Measurements from ENCODE around the gene THAP11.
"Not testable (repeated sequence)": the region's sequence is repeated elsewhere in the genome, so short reads cannot be mapped to it uniquely, and the experiment has no call there.

The THAP11 gene

GRCh38 chr16:67834242-67834614 lies 7.9 kb upstream of the THAP11 start:
- DNase-seq (ENCODE audit: low read depth in 2 of 2, low spot score in 1 of 2), result no peak

GRCh38 chr16:67837190-67837589 lies 4.9 kb upstream of the THAP11 start:
- DNase-seq (ENCODE audit: low read depth in 2 of 2, low spot score in 1 of 2), result not testable (repeated sequence)

DNA sequence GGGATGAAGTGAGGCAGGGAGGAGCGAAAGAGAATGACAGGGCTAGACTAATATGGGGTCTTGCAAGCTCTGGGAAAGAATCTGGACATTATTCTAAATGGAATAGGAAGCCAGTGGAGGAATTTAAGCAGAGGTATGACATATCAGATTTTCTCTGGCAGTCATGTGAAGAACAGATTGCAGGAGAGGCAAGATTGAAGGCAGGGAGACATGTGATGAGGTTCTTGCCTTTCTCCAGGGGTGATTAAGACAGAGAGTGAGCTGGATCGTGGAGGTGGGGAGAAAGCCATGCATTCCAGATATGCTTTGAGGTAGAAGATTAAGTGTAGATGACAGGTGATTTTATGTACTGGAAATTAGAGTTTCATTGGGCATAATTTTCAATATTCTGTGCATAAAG lies 4.3 kb upstream of the THAP11 start:
- DNase-seq (ENCODE audit: low read depth in 2 of 2, low spot score in 1 of 2), result no peak

GRCh38 chr16:67841198-67841815 lies 813 bp upstream of the THAP11 start:
- no peak for DNase-seq (ENCODE audit: low read depth in 2 of 2, low spot score in 1 of 2)

- DNase-seq (ENCODE audit: low read depth in 2 of 2, low spot score in 1 of 2), result peak; percentile 31 to 32
Measured at GRCh38 chr16:67842509-67843342, 606 bp downstream of the THAP11 start.

DNA sequence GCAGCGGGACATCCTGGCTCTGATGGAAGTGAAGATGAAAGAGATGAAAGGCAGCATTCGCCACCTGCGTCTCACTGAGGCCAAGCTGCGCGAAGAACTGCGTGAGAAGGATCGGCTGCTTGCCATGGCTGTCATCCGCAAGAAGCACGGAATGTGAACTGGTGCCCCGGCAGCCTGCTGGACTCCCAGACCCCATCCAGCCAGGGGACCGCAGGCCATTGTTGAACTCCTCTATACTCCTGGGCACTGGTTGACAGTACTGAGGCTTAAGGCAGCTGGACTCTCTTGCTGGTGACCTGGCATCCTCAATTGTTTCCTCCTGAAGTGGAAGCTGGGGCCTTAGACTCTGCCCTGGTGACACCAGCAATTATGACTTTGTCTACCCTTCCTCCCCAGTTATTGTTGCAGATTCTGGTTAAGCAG lies 1.2 kb downstream of the THAP11 start:
- DNase-seq (ENCODE audit: low read depth in 2 of 2, low spot score in 1 of 2), result no peak

DNA sequence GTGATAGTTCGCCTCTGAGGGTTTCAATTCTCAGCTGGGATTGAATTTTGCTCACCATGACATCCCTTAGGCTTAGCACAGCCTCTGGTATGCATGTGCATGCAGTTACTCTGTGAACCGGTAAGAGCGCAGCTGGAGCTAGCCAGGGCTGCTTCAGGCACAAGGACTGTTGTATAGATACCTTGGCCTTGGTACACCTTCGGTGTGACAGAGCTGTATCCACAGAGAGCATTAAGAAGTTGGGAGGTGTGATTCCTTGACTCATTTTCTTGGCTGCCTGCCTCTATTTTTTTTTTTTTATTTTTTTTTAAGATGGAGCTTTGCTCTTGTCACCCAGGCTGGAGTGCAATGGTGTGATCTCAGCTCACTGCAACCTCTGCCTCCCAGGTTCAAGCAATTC lies 2.4 kb downstream of the THAP11 start:
- DNase-seq (ENCODE audit: low read depth in 2 of 2, low spot score in 1 of 2), result no peak

- no peak for DNase-seq (ENCODE audit: low read depth in 2 of 2, low spot score in 1 of 2)
Measured at GRCh38 chr16:67845291-67846062, 3.4 kb downstream of the THAP11 start.

GRCh38 chr16:67846063-67846319 lies 3.9 kb downstream of the THAP11 start:
- no peak for DNase-seq (ENCODE audit: low read depth in 2 of 2, low spot score in 1 of 2)

GRCh38 chr16:67846320-67847063 lies 4.4 kb downstream of the THAP11 start, which contains the start of gene NUTF2:
Gene NUTF2, plus strand, starts transcription at chr16:67846933. Its CDS starts 18,198 bp downstream, at chr16:67865131.
- peak; percentile 84 to 87 for DNase-seq (ENCODE audit: low read depth in 2 of 2, low spot score in 1 of 2)

DNA sequence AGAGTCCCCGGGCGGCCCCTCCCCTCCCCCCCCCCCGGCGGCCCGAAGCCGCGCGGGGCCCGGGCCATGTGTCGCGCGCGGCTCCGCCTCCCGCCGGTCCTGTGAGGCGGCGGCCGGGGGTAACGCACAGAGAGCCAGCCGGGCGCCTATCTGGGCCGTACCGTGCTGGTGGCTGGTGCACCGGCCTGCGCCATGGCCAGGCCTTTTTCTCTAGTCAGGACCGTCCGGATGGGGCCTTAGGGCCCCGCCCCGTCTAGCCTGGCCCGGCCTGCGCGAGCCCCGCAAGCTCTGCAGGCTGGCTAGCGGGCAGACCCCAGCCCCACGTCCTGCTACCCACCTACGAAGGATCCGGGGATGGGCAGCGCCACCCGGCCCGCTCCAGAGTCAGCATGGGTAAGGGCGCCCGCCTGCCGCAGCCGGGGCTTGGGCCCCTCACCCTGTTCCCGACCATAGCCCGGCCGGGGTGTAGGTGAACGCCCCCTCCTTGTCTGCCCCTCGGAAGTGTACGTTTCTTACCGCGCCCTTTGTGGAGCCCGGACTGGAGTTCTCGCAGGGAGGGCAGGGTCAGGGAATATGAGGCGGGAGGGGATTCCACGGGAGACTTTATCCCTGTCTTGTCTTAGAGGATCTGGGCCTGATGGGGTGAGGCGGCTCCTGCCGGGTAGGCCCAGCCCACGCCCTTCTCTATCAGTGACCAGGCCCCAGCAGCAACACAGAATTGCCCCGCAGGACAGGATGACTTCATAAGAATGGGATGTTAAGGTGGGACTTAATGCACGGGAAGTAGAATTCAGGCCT lies 5.1 kb downstream of the THAP11 start, which contains the start of gene CENPT:
Gene CENPT, minus strand, starts transcription at position 630 of the 798 bp plus-strand sequence. CDS start 13,834 bp downstream, outside the sequence.
- peak in 1 of 2 donors; percentile 15 for DNase-seq (ENCODE audit: low read depth in 2 of 2, low spot score in 1 of 2)

DNA sequence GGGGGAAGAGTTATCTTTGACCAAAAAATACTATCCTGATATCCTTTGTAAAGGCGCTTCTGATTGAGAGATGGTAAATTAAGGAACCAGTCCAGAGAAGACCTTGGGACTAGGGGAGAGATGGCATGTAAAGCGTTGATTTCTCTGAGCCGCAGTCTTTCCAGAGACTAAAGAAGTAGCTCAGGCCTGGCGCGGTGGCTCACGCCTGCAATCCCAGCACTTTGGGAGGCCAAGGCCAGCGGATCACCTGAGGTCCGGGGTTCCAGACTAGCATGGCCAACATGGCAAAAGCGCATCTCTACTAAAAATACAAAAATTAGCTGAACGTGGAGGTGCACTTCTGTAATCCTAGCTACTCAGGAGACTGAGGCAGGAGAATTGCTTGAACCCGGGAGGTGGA lies 6.0 kb downstream of the THAP11 start:
- DNase-seq (ENCODE audit: low read depth in 2 of 2, low spot score in 1 of 2), result no peak

- no peak for DNase-seq (ENCODE audit: low read depth in 2 of 2, low spot score in 1 of 2)
Measured at GRCh38 chr16:67853670-67854069, 11.6 kb downstream of the THAP11 start.

DNA sequence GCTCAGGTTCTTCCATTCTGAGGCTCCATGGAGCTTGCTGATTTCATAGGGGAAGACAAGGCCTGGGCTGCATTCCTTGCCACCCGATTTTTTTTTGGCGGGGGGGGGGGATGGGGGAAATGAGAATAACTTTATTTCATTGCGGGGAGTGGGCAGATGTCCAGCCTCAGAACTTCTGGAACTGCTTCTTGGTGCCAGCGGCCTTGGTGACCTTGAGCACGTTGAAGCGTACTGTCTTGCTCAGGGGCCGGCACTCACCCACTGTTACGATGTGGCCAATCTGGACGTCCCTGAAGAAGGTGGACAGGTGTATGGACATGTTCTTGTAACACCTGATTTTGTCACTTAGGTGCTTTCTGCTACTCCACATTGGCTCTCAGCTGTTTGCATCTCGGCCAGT lies 13.7 kb downstream of the THAP11 start:
- DNase-seq (ENCODE audit: low read depth in 2 of 2, low spot score in 1 of 2), result no peak

DNA sequence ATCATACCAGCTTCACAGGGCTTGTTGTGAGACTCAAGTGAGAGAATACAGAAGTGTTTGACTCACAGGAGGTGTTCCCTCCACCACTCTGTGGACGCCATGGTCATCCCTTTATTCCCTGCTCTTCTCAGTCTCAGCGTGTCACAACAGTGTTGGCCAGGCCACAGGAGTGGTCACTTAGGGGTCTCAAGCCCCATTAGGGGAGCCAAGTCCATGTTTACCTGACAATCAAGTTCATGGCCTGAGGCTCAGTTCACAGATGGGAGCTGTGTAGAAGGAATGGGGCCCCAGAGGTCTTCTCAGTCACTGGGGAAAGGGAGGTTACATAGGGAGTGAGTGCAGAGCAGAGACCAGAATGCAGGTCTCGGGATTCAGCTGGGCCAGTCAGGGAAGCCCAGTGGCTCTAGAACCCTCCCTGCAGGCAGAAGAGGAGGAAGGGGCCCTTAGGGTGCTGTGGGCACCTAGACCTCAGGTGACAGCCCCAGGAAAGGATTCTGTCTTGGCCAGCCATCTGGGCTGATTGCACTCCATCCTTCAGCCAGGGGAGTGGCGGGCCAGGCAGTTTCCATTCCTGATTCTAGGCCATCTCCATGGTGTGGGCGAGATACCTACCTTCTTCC lies 14.9 kb downstream of the THAP11 start:
- no peak for DNase-seq (ENCODE audit: low read depth in 2 of 2, low spot score in 1 of 2)

GRCh38 chr16:67857547-67858233 lies 15.6 kb downstream of the THAP11 start:
- no peak for DNase-seq (ENCODE audit: low read depth in 2 of 2, low spot score in 1 of 2)

- no peak for DNase-seq (ENCODE audit: low read depth in 2 of 2, low spot score in 1 of 2)
Measured at GRCh38 chr16:67858500-67858899, 16.4 kb downstream of the THAP11 start.

- DNase-seq (ENCODE audit: low read depth in 2 of 2, low spot score in 1 of 2), result no peak
Measured at GRCh38 chr16:67860589-67861398, 18.7 kb downstream of the THAP11 start.

DNA sequence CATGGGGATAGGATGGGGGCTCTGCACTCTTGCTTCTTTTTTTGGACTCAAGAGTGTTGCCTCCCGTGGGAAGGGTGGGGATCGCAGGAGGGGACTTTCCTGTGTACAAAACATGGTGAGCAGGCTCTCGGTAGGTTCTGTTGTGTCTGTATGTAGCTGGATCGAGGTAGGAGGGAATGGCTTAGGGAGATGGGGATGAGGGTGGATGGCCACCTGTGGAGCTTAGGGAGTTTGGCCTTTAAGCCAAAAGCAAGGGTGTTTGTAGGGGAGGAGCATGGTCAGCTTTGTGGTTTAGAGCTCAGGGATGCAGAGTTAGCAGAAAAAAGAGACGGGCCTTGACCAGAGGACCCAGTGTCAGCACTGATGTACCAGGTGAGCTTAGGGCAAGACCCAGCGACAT lies 19.8 kb downstream of the THAP11 start:
- no peak for DNase-seq (ENCODE audit: low read depth in 2 of 2, low spot score in 1 of 2)

Data from stimulated activated CD8-positive, alpha-beta memory T cell treated with anti-CD3 and anti-CD28 coated beads, Interleukin-4, amount 100 ng/mL, for 1 hour (primary cell).